Fibroblast of the conjunctiva (primary cell): ENCODE results near the gene OR13J1.
A peak's percentile ranks its signal among the peaks of the same experiment; 100 is the strongest.
"Not testable (repeated sequence)": the region's sequence is repeated elsewhere in the genome, so short reads cannot be mapped to it uniquely, and the experiment has no call there.

Source experiments
- DNase-seq: peaks from one replicate; pipeline ENCODE4 v3.0.0-alpha.2; 2010; ENCODE audit warnings: low read depth

Gene OR13J1, protein sequence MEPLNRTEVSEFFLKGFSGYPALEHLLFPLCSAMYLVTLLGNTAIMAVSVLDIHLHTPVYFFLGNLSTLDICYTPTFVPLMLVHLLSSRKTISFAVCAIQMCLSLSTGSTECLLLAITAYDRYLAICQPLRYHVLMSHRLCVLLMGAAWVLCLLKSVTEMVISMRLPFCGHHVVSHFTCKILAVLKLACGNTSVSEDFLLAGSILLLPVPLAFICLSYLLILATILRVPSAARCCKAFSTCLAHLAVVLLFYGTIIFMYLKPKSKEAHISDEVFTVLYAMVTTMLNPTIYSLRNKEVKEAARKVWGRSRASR

GRCh38 chr9:35870351-35870923 lies at the start of gene OR13J1:
TSS of gene OR13J1 (minus strand) at chr9:35870401. CDS start at chr9:35870401, 0 bp downstream.
- no peak for DNase-seq

GRCh38 chr9:35919212-35920008 lies 49.2 kb upstream of the OR13J1 start:
- no peak for DNase-seq

DNA sequence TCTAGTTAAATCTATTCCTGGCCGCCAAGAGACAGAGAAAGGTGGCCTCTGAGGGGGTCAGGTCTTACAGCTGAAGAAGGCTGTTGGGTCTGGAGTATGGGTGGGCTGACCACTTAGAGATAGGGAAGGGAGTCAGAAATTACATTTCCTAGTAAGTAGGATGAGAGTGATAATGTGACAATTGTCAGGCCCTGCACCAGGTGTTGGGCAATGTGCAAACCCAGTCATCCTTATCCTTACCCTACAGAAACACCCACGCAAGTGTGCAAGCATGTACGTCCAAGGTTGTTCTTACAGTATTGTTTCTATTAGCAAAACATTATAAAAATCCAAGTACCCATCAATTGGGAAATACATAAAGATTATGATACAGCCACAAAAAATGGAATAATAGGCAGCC lies 48.6 kb upstream of the OR13J1 start:
- no peak for DNase-seq

- no peak for DNase-seq
These were observed 47.1 kb upstream of the OR13J1 start for GRCh38 chr9:35917261-35917660.

GRCh38 chr9:35915681-35916294 lies 45.6 kb upstream of the OR13J1 start:
- no peak for DNase-seq

- DNase-seq, result no peak
These were observed 44.2 kb upstream of the OR13J1 start for GRCh38 chr9:35914301-35914807.

- not testable (repeated sequence) for DNase-seq
These were observed 43.2 kb upstream of the OR13J1 start for GRCh38 chr9:35913429-35913828.

- DNase-seq, result no peak
These were observed 42.7 kb upstream of the OR13J1 start for GRCh38 chr9:35912791-35913400.

- no peak for DNase-seq
These were observed 41.5 kb upstream of the OR13J1 start for GRCh38 chr9:35911690-35912089.

- peak; percentile 68 for DNase-seq
These were observed 40.6 kb upstream of the OR13J1 start for GRCh38 chr9:35910613-35911359.

DNA sequence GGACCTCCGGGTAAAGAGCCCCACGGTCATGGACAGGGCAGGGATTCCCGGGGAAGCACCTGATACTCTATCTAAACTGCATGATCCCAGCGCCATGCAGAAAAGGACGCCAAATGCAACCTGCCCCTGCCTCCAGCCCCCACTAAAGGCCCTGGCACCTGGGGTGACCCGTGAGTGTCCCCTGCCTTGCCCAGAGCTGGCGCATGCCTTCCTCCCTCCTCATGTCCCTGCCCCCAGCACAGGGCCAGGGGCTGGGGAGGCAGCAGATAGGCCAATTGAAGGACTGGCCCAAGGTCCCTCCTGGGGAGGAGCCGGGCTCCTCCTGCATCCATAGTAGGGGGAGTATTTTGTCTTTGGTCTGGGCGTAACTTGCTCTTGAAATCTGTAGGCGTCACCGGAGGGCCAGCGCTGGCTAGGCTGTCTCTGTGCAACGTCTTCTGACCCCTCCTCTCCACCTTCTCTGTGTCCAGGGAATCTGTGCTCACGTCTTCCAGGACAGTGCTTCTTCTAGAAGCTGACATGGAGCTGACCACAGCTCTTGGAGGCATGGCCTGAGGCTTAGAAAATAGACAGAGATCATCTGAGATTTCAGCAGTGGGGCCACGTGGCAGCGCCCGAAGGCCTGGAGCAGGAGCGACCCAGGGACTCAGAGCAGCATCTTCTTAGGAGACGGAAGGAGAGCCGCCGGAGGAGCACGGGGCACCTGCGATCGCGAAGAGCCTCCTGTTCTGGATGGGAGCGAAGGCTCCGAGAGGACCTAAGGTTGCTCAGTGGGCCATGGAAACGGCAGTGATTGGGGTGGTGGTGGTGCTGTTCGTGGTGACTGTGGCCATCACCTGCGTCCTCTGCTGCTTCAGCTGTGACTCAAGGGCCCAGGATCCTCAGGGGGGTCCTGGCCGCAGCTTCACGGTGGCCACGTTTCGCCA lies 39.7 kb upstream of the OR13J1 start:
- DNase-seq, result no peak

DNA sequence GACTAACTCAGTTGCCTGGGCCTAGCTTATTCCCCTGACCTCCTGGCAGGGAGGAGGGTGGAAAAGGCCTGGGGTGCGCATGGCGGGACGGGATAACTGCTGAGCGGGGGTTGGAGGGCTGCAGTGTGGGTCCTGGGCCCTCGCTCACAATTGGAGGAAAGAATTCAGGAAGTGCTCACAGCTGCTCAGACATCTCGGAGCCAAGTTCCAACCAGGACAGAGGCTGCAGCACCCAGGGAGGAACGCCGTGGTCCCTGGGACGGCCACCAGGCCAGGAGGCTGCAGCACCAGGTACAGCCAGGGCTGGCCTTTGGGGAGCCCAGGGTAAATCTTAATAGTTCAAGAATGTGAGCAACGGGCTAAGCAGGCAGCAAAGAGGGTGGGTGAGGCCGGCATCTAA lies 39.1 kb upstream of the OR13J1 start, which contains the start of gene SPAAR:
Gene SPAAR, plus strand, starts transcription at position 217 of the 400 bp plus-strand sequence. CDS start 974 bp downstream, outside the sequence.
- DNase-seq, result no peak

GRCh38 chr9:35908504-35909125 lies 38.4 kb upstream of the OR13J1 start:
- no peak for DNase-seq

DNA sequence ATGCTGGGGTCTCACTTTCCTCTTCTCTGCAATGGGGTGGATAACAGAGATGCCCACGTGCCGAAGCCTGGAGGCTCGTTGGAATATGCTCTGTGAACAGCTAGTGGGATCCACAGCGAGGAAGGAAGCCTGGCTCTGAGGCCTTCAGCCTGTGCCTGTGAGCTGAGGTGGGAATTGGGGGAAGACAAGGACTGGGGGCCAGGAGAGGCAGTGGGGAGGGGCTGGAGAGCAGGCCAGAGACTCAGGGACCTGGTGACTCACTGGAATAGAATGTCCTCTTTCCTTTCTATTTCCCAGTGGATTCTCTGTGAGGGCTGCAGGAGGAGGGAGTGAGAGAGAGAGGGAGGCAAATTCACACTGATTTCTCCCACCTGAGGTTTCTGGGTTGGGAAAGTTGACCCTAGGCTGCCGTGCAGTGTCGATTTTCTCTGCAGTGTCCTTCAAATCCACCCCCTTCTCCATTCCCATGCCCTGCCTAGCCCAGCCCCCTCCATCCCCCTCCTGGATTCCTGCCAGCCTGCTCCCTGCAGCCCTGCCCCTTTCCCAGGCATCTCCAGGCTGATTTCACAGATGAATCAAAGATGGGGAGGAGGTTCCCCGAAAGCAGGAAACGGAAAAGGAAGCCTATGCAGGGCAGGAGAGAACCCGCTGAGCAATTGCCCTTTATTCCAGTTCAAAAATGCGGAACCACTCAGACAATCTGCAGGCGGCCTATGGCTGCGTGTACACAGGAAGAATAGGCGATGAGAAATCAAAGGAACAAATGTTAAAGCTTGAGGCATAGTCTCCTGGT lies 37.7 kb upstream of the OR13J1 start:
- peak; percentile 86 for DNase-seq

DNA sequence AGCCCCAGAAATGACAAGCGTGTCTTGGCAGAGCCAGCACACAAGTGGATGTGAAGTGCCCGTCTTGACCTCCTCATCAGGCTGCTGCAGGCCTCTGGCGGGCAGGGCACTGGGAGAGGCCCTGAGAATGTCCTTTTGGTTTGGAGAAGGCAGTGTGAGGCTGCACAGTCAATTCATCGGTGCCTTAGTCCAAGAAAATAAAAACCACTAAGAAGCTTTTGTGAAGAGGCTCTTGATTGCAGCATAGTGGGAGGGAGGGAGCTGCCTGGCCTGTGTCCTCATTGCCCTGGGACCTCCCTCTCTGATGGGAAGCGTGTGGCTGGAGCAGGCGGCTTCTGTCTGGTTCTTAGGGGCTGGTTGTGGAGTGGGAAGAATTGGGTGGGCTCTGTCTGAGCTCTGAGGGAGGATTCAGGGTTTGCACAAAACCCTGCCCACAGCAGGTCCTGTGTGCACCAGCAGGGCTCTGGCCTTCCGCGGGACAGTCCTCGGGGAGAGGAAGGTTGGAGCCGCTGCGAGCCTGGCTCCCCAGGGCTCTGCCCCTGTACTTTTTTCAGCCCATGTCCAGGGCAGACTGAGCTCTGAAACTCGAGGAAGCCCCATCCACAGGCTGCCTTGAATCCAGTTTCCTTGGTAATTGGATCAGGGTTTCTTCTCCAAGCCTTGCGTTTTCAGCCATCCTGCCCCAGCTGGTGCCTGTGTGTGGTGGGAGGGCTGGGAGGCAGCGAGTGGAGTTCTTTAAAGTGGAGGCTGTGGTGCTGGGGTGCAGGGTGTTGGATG lies 36.9 kb upstream of the OR13J1 start:
- DNase-seq, result peak; percentile 92

- DNase-seq, result peak; percentile 96
These were observed 35.9 kb upstream of the OR13J1 start, which contains the start of gene HRCT1 for GRCh38 chr9:35905912-35906679. TSS of gene HRCT1 (plus strand) at chr9:35906202. CDS start at chr9:35906288, 86 bp downstream.
